ENCODE results near the gene SEPHS2.

SEPHS2 gene

GRCh38 chr16:30491744-30492308, 46.2 kb upstream of the SEPHS2 start (continued):
- no peak for TF ChIP-seq ZNF792 (tag by site-specific recombination; IDR thresholded peaks at IDR 0.05)
- TF ChIP-seq ZBTB8A (tag by site-specific recombination; IDR thresholded peaks at IDR 0.05), result no peak
- TF ChIP-seq GLIS2 (tag by site-specific recombination; IDR thresholded peaks at IDR 0.05), result no peak
- TF ChIP-seq MZF1 (tag by site-specific recombination; IDR thresholded peaks at IDR 0.05; ENCODE audit: borderline replicate concordance), result no peak
- no peak for TF ChIP-seq ZNF280C (tag by site-specific recombination; IDR thresholded peaks at IDR 0.05)
- no peak for TF ChIP-seq ZNF777 (tag by site-specific recombination; IDR thresholded peaks at IDR 0.05; ENCODE audit: borderline replicate concordance)
- TF ChIP-seq ZNF692 (tag by site-specific recombination; IDR thresholded peaks at IDR 0.05), result no peak
- TF ChIP-seq BCL6B (tag by site-specific recombination; IDR thresholded peaks at IDR 0.05), result no peak
- TF ChIP-seq ZNF354C (tag by site-specific recombination; IDR thresholded peaks at IDR 0.05; ENCODE audit: borderline replicate concordance, low read depth), result no peak
- no peak for TF ChIP-seq ZNF747 (tag by site-specific recombination; IDR thresholded peaks at IDR 0.05)
- TF ChIP-seq ZNF548 (tag by site-specific recombination; IDR thresholded peaks at IDR 0.05), result no peak
- peak; percentile 28; the same call in 1 of the 2 replicates for TF ChIP-seq SP7 (tag by site-specific recombination; IDR thresholded peaks at IDR 0.05)
- no peak for TF ChIP-seq ZNF404 (tag by site-specific recombination; IDR thresholded peaks at IDR 0.05)
- no peak for TF ChIP-seq ZNF214 (tag by site-specific recombination; IDR thresholded peaks at IDR 0.05; ENCODE audit: borderline replicate concordance)
- no peak for TF ChIP-seq ELK4 (IDR thresholded peaks at IDR 0.05; ENCODE audit: borderline replicate concordance, low read depth, low read length)
- no peak for TF ChIP-seq ZSCAN5A (tag by site-specific recombination; IDR thresholded peaks at IDR 0.05)
- no peak for TF ChIP-seq ZNF555 (tag by site-specific recombination; conservative IDR thresholded peaks at IDR 0.05)
- no peak for TF ChIP-seq SP3 (tag by site-specific recombination; IDR thresholded peaks at IDR 0.05)
- no peak for TF ChIP-seq ZNF416 (tag by site-specific recombination; IDR thresholded peaks at IDR 0.05)
- no peak for TF ChIP-seq ZNF433 (tag by site-specific recombination; IDR thresholded peaks at IDR 0.05; ENCODE audit: low read depth)
- no peak for TF ChIP-seq YY2 (tag by site-specific recombination; IDR thresholded peaks at IDR 0.05)
- TF ChIP-seq KLF10 (tag by site-specific recombination; IDR thresholded peaks at IDR 0.05), result no peak
- TF ChIP-seq TRIM28 (IDR thresholded peaks at IDR 0.05; ENCODE audit: borderline replicate concordance, low read length), result no peak
- TF ChIP-seq TSHZ1 (tag by site-specific recombination; IDR thresholded peaks at IDR 0.05; ENCODE audit: borderline replicate concordance), result no peak
- TF ChIP-seq ZNF18 (tag by site-specific recombination; IDR thresholded peaks at IDR 0.05), result no peak
- no peak for TF ChIP-seq ZNF596 (tag by site-specific recombination; IDR thresholded peaks at IDR 0.05)
- peak; percentile 23; the same call in 1 of the 2 replicates for TF ChIP-seq ZNF600 (tag by site-specific recombination; IDR thresholded peaks at IDR 0.05)
- TF ChIP-seq ZNF707 (tag by site-specific recombination; IDR thresholded peaks at IDR 0.05), result no peak

Data from HEK293 (cell line).